Uterus (tissue), 2 donors: ENCODE data around the gene SLC9A8.

Experiments used
- POLR2A ChIP-seq, 2 donors: fragments of 450-650 bp; IDR thresholded peaks; one replicate each; pipeline ENCODE4 v1.6.1; 2016; ENCODE audit warnings: antibody characterized with exemption in 2 of 2, mild to moderate bottlenecking in 1 of 2, moderate library complexity in 1 of 2
- TF ChIP-seq, protein P1 (sequence below), 4 experiments: fragments of 200-600 bp in 2 of 4; fragments of 450-650 bp in 2 of 4; sonication (generic) in 2 of 4; IDR thresholded peaks; one replicate each; pipeline ENCODE4 v1.5.1; 2016 to 2019; ENCODE audit warnings: antibody characterized with exemption in 4 of 4, mild to moderate bottlenecking in 2 of 4, moderate library complexity in 1 of 4

DNA sequence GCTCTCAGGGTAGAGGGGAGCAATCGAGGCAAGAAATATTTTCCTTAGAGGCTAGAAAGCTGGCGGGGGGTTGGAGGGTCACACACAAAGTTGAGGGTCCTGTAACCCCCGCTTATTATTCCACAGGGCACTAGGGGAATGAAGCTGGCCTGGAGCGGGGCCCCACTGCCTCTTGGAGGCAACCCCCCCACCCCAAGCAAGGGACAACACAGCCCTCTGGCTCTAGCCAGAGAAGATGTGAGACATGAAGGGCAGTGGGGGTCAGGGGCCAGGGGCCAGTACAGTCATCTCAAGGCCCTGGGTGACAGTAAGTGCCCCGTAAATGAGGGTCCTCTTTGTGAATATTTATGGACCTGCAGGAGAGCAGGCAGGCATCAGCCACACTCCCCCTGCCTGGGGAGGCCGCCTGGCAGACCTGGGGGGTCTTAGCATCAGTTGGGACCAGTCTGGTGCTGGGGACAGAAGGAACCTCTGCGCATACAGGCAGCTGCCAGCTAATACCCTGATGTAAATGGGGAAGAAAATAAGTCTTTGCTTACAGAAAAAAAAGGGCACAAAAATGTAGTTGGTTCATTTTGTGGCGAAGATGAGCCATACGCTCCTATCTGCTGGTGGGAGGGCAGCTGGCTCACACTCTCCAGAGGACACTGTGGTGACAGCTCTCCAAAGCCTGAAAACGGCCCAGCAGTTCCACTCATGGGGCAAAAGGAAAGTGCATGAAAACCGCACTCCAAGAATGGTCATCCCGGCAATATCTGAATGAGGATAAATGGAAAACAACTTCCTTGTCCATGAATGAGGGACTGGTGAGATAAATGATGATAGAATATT lies 80.8 kb downstream of the SLC9A8 start:
- TF ChIP-seq, protein P1, sequence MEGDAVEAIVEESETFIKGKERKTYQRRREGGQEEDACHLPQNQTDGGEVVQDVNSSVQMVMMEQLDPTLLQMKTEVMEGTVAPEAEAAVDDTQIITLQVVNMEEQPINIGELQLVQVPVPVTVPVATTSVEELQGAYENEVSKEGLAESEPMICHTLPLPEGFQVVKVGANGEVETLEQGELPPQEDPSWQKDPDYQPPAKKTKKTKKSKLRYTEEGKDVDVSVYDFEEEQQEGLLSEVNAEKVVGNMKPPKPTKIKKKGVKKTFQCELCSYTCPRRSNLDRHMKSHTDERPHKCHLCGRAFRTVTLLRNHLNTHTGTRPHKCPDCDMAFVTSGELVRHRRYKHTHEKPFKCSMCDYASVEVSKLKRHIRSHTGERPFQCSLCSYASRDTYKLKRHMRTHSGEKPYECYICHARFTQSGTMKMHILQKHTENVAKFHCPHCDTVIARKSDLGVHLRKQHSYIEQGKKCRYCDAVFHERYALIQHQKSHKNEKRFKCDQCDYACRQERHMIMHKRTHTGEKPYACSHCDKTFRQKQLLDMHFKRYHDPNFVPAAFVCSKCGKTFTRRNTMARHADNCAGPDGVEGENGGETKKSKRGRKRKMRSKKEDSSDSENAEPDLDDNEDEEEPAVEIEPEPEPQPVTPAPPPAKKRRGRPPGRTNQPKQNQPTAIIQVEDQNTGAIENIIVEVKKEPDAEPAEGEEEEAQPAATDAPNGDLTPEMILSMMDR (IDR thresholded peaks at IDR 0.05): no peak
- TF ChIP-seq POLR2A (IDR thresholded peaks at IDR 0.05): no peak
